HG03558 (cell line): ENCODE measurements around the gene BEST1.
"Not testable (repeated sequence)": the region's sequence is repeated elsewhere in the genome, so short reads cannot be mapped to it uniquely, and the experiment has no call there.

Source experiments
- ATAC-seq: cut with Tn5 transposase; IDR thresholded peaks from one replicate; pipeline ENCODE4 v1.9.1; 2021; ENCODE audit warnings: moderate number of reproducible peaks; ENCODE audit not compliant: unreplicated experiment; ENCODE audit errors: extremely low read depth

Gene BEST1

DNA sequence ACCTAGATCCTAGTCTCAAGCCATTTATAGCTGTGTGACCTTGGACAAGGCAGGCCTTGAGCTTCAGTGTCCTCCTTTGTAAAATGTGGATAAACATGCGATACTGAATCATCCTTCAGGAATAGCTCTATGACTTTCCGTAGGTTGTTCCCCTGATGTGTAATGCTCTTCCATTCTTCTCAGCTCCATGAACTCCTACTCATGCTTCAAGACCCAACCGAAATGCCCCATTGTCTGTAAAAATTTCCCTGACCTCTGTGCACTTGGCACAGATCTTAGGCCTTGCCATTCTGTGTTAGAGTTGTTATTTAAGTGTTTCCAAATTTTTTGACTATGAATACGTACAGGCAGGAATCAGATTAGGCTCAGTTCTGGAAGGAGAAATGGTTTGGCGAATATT lies 3.3 kb upstream of the BEST1 start:
- no peak for ATAC-seq

DNA sequence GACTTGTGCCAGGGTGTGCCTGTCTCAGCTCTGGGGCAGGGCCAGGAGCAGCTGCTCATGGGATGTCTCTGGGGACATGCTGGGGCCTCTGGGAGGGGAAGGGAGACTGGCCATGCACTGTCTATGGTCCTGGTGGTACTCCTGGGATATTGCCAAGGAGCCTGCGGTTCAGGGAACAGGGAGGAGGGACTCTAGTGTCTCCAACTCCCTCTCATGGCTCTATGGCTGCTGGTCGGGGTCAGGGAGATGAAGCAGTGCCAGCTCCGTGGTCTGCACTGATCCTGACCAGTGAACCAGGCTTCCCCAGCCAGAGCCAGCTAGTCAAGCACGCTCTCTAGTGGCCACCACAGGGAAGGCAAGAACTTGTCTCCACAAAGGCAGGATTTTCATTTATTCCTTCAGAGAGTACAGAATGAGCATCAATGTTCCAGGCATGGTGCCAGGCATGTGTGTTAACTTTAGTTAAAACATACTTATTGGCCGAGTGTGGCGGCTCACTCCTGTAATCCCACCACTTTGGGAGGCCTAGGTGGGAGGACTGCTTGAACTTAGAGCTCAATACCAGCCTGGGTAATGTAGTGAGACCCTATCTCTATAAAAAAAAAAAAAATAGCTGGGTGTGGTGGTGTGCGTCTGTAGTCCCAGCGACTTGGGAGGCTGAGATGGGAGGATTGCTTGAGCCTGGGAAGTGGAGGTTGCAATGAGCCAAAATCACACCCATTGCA lies 2.5 kb upstream of the BEST1 start:
- no peak for ATAC-seq

DNA sequence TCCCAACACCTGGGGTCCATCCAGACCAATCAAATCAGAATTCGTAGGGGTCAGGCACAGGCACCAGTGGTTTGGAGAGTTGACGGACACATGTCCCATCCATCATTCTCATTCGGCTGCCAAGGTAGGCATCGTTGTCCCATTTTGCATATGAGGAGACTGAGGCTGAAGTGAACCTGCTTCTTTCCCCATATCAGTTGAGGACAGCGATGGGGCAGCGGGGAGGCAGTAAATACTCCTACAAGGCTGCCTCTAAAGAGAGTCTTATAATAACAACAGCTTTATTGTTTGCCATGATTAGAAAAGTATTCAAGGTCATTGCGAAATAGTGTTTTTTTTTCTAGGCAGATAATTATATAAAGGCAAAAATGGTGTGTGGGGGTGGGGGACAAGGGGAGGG lies 1.6 kb upstream of the BEST1 start:
- no peak for ATAC-seq

DNA sequence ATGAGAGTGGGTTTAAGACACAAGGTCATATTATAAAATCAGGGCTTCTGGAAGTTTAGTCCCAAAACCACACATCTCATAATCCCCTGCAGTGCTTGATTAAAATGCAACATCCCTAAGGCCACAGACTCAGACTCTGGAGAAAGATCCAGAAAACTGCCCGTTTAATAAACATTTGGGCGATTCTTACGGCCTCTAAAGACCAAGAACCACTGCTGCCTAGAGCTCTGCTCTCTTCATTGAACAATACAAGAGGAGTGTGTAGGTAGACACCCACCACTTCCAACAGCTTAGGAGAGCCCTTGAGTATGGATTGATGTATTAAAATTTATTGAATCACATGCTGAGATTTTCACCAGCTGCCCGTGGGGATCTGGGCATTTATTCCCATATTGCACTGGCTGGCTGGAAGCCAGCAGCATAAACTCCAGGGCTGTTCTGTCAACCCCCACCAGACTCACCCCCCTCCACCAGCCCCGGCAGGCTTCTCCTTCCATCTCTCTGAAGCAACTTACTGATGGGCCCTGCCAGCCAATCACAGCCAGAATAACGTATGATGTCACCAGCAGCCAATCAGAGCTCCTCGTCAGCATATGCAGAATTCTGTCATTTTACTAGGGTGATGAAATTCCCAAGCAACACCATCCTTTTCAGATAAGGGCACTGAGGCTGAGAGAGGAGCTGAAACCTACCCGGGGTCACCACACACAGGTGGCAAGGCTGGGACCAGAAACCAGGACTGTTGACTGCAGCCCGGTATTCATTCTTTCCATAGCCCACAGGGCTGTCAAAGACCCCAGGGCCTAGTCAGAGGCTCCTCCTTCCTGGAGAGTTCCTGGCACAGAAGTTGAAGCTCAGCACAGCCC lies 749 bp upstream of the BEST1 start:
- ATAC-seq, result no peak

DNA sequence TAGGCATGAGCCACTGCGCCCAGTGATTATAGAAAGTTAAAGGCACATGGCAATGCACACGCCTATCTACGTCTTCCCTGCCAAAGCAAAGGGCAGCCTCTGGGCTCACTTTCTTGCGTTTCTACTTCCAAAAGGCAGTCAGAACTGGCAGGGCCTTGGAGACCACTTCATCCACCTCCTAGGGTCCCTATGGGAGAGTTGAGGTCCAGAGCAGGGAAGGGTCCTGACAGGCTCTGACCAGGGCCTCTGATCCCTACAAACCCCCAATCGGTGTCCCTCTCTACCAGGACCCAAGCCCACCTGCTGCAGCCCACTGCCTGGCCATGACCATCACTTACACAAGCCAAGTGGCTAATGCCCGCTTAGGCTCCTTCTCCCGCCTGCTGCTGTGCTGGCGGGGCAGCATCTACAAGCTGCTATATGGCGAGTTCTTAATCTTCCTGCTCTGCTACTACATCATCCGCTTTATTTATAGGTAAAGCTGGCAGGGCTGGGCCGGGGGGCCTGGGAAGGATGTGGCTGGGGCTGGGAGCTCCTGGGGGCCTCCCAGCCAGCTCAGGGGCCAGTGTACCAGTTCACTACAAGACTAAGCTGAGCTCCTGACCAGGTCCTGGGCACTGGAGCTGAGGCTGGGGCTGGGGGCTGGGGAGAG lies 1.5 kb downstream of the BEST1 start:
- no peak for ATAC-seq

DNA sequence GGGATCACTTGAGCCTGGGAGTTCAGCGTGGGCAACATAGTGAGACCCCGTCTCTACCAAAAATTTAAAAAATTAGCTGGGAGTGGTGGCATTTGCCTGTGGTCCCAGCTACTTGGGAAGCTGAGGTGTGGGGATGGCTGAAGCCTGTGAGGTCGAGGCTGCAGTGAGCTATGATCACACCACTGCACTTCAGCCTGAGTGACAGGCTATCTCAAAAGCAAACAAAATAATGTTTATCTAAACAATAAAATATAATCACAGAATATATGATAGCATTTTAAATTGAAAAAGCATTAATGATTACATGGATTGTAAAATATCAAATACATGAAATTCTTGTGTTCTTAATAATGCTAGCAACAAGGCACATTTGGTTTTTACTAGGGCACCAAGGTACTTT lies 2.7 kb downstream of the BEST1 start:
- ATAC-seq, result no peak

DNA sequence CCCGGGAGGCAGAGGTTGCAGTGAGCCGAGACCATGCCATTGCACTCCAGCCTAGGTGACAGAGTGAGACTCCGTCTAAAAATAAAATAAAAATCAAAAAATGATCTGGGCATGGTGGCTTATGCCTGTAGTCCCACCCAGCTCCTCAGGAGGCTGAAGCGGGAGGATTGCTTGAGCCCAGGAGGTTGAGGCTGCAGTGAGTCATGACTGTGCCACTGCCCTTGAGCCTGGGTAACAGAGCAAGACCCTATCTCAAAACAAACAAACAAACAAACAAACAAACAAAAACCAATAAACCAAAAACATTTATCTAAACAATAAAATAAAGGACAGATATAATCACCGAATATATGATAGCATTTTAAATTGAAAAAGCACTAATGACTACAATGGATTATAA lies 3.5 kb downstream of the BEST1 start:
- not testable (repeated sequence) for ATAC-seq

DNA sequence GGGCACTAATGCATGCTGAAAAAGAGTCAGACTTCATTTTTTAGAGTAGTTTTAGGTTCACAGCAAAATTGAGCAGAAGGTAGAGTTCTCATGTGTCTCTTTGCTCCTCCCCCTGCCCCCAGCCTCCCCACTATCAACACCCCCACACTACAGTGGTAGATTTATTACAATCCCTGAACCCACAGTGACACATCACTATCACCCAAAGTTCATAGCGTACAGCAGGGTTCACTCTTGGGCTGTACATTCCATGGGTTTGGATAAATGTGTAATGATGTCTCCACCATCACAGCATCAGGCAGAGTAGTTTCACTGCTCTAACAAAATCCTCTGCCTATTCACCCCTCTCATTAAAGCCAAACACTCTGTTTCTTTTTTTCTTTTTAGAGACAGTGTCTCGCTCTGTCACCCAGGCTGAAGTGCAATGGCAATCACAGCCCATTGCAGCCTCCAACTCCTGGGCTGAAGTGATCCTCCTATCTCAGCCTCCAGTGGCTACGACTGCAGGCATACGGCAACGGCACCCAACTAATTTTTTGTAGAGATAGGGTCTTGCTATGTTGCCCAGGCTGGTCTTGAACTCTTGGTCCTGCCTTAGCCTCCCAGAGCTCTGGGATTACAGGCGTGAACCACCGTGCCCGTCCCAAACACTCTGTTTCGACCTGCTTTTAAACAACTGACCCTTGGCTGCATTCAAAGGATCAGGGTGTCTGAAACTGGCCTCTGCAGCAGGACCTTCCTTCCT lies 4.1 kb downstream of the BEST1 start:
- no peak for ATAC-seq

DNA sequence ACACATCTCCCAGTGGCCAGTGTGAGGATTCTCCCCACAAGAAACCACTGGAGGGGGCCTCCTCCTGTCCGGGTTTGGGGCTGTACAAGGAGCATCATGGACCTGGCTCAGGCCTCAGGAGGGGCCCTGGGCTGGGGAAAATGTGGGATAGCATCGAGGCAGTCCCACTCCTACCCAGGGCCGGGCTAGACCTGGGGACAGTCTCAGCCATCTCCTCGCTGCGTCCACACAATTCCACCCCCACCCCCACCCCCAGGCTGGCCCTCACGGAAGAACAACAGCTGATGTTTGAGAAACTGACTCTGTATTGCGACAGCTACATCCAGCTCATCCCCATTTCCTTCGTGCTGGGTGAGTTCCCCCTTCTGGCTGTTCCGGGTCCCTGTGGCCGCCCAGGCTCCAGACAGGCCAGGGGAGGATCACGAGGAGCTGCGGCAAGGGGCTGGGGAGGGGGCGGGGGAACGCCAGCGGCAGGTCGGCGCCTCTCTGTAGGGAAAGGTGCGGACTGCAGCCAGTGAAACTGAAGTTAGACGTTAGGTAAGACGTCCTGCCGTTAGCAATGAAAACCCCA lies 4.8 kb downstream of the BEST1 start:
- no peak for ATAC-seq

DNA sequence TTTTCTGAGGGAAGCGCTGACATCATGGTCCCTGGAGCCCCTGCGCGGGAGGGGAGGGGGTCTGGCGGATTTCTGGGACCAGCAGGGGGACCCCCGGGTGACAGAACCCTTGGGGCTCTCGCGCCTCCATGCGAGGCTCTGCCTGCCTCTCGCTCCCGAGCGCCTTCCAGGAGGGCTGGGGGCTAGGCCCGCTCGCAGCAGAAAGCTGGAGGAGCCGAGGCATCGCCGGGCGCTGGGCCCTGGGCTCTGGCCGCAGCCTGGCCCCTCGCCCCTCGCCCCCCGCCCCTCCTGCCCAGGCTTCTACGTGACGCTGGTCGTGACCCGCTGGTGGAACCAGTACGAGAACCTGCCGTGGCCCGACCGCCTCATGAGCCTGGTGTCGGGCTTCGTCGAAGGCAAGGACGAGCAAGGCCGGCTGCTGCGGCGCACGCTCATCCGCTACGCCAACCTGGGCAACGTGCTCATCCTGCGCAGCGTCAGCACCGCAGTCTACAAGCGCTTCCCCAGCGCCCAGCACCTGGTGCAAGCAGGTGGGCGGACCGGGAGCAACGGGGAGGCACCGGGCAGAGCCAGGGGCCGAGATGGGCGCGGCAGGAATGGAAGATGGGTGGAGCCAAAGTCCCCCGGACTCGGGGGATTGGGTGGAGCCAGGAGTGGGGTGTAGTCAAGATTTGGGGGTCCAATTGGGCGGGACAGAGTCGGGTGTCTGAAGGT lies 5.4 kb downstream of the BEST1 start:
- no peak for ATAC-seq

DNA sequence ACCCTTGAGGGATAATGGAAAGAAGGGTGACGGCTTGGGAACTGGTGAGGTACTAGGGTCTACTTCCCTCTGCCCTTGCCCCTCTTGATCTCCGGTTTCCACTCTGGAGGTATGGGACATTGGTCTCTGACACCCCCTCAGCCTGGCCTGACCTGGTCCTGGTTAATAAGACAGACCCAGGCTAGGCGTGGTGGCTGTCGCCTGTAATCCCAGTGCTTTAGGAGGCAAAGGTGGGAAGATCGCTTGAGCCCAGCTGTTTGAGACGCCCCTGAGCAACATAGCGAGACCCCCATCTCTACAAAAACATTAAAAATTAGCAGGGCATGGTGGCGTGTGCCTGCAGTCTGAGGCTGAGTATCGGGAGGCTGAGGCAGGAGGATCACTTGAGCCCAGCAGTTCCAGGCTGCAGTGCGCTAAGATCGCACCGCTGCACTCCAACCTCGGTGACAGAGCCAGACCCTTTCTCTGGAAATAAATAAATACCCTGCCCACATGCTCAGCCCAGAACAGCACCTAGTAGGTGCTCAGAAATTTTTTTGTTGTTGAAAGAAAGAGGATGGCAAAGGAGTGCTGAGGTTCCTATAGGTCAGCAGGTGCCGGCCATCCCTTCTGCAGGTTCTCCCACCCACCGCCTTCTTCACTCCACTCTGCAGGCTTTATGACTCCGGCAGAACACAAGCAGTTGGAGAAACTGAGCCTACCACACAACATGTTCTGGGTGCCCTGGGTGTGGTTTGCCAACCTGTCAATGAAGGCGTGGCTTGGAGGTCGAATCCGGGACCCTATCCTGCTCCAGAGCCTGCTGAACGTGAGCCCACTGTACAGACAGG lies 6.3 kb downstream of the BEST1 start:
- no peak for ATAC-seq

DNA sequence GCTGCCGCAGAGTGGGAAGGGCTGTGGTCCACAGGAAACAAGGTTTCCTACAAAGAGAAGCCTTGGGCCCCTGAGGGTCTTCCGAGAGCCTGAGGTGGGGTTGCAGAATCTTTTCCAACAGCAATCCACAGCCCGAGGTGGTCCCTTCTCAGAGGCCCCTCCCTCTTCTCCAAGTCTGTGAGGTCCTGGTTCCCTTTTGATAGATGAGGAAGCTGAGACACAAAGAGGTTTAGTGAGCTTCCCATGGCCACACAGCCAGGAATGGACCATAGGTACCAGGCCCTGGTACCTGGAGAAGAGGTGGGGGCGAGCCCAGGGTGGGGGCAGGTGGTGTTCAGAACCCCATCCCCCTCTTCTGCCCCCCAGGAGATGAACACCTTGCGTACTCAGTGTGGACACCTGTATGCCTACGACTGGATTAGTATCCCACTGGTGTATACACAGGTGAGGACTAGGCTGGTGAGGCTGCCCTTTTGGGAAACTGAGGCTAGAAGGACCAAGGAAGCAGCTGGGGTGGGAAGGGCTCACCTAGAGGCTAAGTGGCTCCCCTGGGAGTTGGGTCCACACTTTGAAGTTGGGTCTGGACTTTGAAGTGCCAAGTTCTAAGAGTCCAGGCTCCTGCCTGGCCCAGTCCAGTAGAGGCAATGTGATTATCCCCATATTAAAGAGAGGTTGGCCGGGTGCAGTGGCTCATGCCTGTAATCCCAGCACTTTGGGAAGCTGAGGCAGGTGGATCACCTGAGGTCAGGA lies 7.0 kb downstream of the BEST1 start:
- ATAC-seq, result no peak

DNA sequence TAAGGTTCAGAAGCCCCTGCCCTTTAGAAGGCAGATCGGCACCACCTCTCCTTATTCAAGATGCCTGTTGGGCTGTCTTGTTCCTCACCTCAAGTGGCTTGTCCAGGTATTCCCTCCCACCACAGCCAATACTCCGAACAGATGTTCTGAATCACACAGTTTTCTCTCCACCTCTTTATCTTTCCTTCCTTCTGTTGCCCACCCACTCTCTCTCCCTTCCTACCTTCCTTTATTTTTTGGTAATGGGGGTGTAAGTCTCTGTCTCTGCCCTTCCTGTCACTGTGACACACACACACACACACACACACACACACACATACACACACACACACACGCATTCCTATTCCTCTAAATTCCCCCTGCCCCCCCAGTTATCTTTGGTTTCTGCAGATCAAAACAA lies 8.4 kb downstream of the BEST1 start:
- no peak for ATAC-seq

DNA sequence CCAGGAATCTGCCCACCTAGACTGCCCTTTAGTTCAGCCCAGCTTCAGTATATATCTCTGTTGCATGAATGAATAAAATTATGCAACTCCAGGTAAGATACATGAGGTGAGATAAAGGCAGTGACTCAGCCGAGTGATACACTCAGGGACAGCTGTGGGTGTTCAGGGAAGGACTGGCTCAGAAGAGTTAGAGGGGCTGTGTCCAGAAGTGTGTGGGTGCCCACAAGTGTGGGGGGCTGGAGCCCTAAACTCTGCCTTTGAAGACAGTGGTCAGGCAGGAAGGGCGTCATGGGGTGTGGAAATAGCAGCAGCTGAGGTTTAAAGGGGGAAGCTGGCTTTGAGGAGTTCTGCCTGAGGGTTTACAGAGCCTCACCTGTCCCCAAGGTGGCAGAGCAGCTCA lies 9.0 kb downstream of the BEST1 start:
- no peak for ATAC-seq

DNA sequence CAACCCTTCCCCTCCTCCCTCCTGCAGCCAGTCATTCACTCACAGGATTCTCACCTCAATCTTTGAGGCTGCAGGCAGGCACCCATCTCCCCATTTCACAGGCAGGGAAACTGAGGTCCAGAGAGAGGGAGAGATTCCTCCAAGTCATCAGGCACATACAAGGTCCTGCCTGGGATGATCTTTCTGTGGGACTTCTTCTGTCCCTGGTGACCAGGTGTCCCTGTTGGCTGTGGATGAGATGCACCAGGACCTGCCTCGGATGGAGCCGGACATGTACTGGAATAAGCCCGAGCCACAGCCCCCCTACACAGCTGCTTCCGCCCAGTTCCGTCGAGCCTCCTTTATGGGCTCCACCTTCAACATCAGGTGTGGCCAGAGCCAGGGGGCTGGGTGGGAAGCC lies 9.5 kb downstream of the BEST1 start:
- no peak for ATAC-seq

DNA sequence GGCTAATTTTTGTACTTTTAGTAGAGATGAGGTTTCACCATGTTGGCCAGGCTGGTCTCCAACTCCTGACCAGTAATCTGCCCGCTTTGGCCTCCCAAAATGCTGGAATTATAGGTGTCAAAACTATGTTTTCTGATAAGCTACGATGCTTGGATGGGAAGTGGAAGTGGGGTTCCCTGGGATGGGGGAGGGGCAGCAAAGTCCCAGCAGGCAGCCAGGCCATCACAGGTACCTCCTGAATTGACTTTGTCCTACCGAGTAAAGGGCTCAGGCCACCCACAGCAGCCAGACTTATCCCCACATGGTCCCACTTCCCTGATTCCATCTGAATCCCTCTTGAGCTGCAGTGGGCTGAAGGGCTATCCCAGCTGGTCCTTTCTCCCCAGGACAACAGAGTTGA lies 10.4 kb downstream of the BEST1 start:
- ATAC-seq, result no peak

DNA sequence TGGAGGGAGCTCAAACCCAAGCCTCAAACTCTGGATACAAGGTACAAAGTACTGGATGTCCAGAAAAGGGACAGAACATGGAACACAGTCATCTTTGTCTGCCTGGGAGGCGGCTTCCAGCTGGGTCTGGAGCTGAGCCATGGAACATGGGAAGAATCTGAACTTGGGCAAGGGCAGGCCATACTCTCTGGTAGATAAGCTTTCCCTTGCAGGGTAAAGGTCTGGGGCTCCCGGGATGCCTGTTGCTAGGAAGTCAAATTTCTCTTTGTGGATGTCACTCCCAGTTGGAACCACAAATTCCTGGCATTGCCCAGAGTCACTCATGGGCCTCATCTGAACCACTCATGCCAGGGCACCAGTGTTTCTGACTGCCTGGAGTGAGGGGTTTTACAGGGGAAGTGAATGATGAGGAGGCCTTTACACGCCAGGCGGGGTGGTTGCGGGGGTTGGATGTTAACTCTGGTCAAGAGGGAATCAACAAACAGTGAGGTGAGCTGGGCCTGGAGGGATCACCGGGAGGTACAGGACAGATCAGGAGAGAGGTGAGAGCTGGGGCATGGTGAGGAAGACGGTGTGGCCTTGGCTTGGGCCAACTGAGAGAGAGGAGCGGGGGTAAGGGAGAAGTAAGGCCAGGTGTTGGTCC lies 11.5 kb downstream of the BEST1 start:
- ATAC-seq, result no peak
